IMR-90 (cell line): ENCODE results near the gene NTM.

Experiments
- BHLHE40 ChIP-seq: fragments of 150-350 bp; IDR thresholded peaks from 2 replicates; pipeline ENCODE4 v1.6.1; 2016; ENCODE audit warnings: mild to moderate bottlenecking, low read depth, low read length
- POLR2A ChIP-seq: IDR thresholded peaks from 2 replicates; pipeline ENCODE4 v1.6.1; 2012; ENCODE audit warnings: mild to moderate bottlenecking, low read depth, low read length
- RAD21 ChIP-seq: IDR thresholded peaks from 2 replicates; pipeline ENCODE4 v1.6.1; 2012; ENCODE audit warnings: low read length, improper control_type of control experiment
- RFX5 ChIP-seq: IDR thresholded peaks from 2 replicates; pipeline ENCODE4 v1.8.0; 2012; ENCODE audit warnings: low read depth, mild to moderate bottlenecking, low read length, moderate library complexity
- TF ChIP-seq, protein P1 (sequence below): conservative IDR thresholded peaks from 2 replicates; pipeline ENCODE4 v1.5.1; 2012; ENCODE audit warnings: mild to moderate bottlenecking, low read depth, low read length, improper control_type of control experiment

DNA sequence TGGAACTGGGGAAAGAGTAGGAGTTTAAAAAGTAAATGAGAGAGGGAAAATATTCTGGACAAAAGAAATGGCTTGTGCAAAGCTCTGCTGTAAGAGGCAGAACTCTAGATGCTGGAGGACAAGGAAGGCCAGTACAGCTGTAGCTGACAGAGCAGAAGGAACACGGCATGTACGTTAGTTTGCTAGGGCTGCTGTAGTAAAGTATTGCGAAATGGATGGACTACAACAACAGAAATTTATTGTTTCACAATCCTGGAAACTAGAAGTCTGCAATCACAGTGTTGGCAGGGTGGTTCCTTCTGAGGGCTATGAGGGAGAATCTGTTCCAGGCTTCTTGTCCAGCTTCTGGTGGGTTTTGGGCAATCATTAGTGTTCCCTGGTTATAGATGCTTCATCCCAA, 454.4 kb downstream of the NTM start:
- TF ChIP-seq RAD21 (no peak), BHLHE40 (no peak), RFX5 (no peak), POLR2A (no peak)
- TF ChIP-seq, protein P1, sequence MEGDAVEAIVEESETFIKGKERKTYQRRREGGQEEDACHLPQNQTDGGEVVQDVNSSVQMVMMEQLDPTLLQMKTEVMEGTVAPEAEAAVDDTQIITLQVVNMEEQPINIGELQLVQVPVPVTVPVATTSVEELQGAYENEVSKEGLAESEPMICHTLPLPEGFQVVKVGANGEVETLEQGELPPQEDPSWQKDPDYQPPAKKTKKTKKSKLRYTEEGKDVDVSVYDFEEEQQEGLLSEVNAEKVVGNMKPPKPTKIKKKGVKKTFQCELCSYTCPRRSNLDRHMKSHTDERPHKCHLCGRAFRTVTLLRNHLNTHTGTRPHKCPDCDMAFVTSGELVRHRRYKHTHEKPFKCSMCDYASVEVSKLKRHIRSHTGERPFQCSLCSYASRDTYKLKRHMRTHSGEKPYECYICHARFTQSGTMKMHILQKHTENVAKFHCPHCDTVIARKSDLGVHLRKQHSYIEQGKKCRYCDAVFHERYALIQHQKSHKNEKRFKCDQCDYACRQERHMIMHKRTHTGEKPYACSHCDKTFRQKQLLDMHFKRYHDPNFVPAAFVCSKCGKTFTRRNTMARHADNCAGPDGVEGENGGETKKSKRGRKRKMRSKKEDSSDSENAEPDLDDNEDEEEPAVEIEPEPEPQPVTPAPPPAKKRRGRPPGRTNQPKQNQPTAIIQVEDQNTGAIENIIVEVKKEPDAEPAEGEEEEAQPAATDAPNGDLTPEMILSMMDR = no peak
